A375 (cell line): ENCODE data around the gene AHNAK. TPM values are rescaled to one million over a fixed set of nuclear protein-coding genes. Genes with fewer than 3 reads are reported as not detected.

Source experiments
- small RNA-seq: library from RNA; depleted of rRNA; stranded (forward); fragments of <200 nt; gene quantifications from one replicate; pipeline ENCODE3, GENCODE V24; 2014
- total RNA-seq: library from RNA; depleted of rRNA; stranded (reverse); fragments of >200 nt; shearing (Covaris generic); gene quantifications from 2 replicates; pipeline ENCODE4 v1.2.3, GENCODE V29; 2014; rRNA removed

Gene AHNAK
- 205 and 216 TPM in 2 replicates for total RNA-seq

GRCh38 chr11:62546244-62546928 is at the start of gene AHNAK:
Gene AHNAK, minus strand, starts transcription at chr11:62546806. Its CDS starts 10,708 bp downstream, at chr11:62536098.

DNA sequence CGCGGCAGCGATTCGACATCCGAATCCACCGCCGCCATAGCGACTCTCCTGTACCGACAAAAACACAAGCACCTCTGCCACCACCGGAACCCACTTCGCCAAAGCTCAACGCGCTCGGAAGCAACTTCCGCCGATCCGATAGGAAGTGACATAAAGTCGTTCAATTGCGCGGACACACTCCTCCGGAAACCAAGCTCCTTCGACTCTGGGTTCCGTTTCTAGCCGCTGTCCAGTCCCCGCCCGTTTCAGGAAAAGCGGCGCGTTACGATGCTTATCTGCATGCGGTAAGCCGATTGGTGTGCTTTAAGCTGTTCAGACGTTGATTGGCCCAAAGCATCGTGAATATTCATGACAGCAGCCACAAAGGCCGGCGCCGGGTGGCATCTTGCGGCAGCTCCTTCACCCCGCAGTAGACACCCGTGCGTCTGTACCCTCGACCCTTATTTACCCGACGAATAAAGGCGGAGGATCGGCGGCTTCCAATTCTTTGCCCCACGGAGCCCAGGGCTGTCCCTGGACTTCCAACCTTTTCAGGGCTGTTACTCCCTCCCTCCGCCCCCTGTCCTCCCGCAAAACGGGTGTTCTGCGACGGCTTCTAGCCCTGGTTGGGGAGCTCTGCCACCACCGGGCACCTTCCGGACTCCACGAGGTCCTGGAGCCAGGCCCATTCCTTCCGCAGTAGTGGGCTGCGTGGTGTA is 45.0 kb upstream of the AHNAK start, which contains the start of gene TUT1:
Gene TUT1 (minus strand): TSS at position 76 of the 698 bp plus-strand sequence. CDS start 38 bp downstream, at position 38.

GRCh38 chr11:62573592-62574362 is 27.2 kb upstream of the AHNAK start, which contains the start of gene EEF1G:
Gene EEF1G, minus strand, starts transcription at chr11:62573891. Its CDS starts 49 bp downstream, at chr11:62573842.

DNA sequence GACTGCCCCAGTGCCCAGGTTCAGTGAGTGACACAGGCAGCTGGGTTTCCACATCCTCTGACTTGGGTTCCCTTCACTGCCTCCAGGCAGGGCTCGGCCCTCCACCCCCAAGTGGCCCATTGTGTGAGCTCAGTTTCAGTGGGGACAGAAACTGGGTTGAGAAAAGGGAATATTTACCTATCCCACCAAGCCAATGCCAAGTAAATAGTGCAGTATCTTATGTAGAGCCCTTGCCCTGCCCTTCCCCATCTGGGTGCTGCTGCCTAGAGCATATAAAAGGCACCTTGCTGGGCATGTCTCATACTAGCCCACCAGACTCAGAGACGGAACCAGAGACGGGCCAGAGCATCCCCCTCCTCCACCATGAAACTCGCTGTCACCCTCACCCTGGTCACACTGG is 127.9 kb downstream of the AHNAK start, which contains the start of gene SCGB1A1:
Gene SCGB1A1 (plus strand): TSS at position 301 of the 400 bp plus-strand sequence. CDS start 63 bp downstream, at position 364.

Small RNA genes lying within 50 kb of the gene (small RNA-seq; reads per million reads assigned to genes)
- gene EEF1G (not detected), gene MIR6747 (not detected)

Other genes starting within 250 kb of the AHNAK start
- gene SCGB1D4, start 247.7 kb downstream of the AHNAK start, total RNA-seq = not detected in 2 replicates
- 15.8 and 22.9 TPM in 2 replicates for gene ASRGL1, start 209.4 kb downstream of the AHNAK start, total RNA-seq
- not detected in 2 replicates for gene SCGB1A1, start 127.8 kb downstream of the AHNAK start, total RNA-seq
- gene EEF1G, start 27.1 kb upstream of the AHNAK start, total RNA-seq = 2,191 and 2,371 TPM in 2 replicates
- 18.9 and 28.1 TPM in 2 replicates for gene TUT1, start 44.7 kb upstream of the AHNAK start, total RNA-seq
- gene MTA2, start 55.1 kb upstream of the AHNAK start, total RNA-seq = 153 and 165 TPM in 2 replicates
- 41.0 and 43.7 TPM in 2 replicates for gene EML3, start 66.0 kb upstream of the AHNAK start, total RNA-seq
- gene ROM1, start 66.5 kb upstream of the AHNAK start, total RNA-seq = 8.4 and 13.0 TPM in 2 replicates
- gene B3GAT3, start 75.2 kb upstream of the AHNAK start, total RNA-seq = 84.1 and 103 TPM in 2 replicates
- gene GANAB, start 99.8 kb upstream of the AHNAK start, total RNA-seq = 234 and 237 TPM in 2 replicates
- gene INTS5, start 106.5 kb upstream of the AHNAK start, total RNA-seq = 21.1 and 24.6 TPM in 2 replicates
- gene C11orf98, start 118.4 kb upstream of the AHNAK start, total RNA-seq = 258 and 334 TPM in 2 replicates
- 19.2 and 33.6 TPM in 2 replicates for gene CSKMT, start 118.5 kb upstream of the AHNAK start, total RNA-seq
- 27.7 and 35.5 TPM in 2 replicates for gene UQCC3, start 124.9 kb upstream of the AHNAK start, total RNA-seq
- gene LBHD1, start 125.5 kb upstream of the AHNAK start, total RNA-seq = 9.0 and 13.3 TPM in 2 replicates
- 306 and 324 TPM in 2 replicates for gene UBXN1, start 132.3 kb upstream of the AHNAK start, total RNA-seq
- gene LRRN4CL, start 142.7 kb upstream of the AHNAK start, total RNA-seq = 0.21 and 0.23 TPM in 2 replicates
- 87.7 and 115 TPM in 2 replicates for gene BSCL2, start 160.6 kb upstream of the AHNAK start, total RNA-seq
- gene GNG3, start 160.9 kb upstream of the AHNAK start, total RNA-seq = not detected in 2 replicates
- gene HNRNPUL2, start 180.7 kb upstream of the AHNAK start, total RNA-seq = 13.6 and 14.1 TPM in 2 replicates
- gene TTC9C, start 181.7 kb upstream of the AHNAK start, total RNA-seq = 37.5 and 48.1 TPM in 2 replicates
- gene ZBTB3, start 207.4 kb upstream of the AHNAK start, total RNA-seq = 5.0 and 6.7 TPM in 2 replicates
- 143 and 148 TPM in 2 replicates for gene POLR2G, start 214.8 kb upstream of the AHNAK start, total RNA-seq
- gene TAF6L, start 224.6 kb upstream of the AHNAK start, total RNA-seq = 33.0 and 39.5 TPM in 2 replicates
- 61.4 and 91.5 TPM in 2 replicates for gene TMEM179B, start 240.6 kb upstream of the AHNAK start, total RNA-seq
- gene TMEM223, start 245.2 kb upstream of the AHNAK start, total RNA-seq = 47.6 and 57.5 TPM in 2 replicates